ENCODE data around the gene DRC1.

GRCh38 chr2:26494199-26494598, 92.5 kb downstream of the DRC1 start:
- TF ChIP-seq CTCF (IDR thresholded peaks at IDR 0.05) = no peak
- no peak for TF ChIP-seq EP300 (IDR thresholded peaks at IDR 0.05)
- TF ChIP-seq POLR2A (IDR thresholded peaks at IDR 0.05) = no peak
